HG03045 (cell line): Measurements from ENCODE around the gene PLPP3.

Experiments used
- ATAC-seq: cut with Tn5 transposase; IDR thresholded peaks from one replicate; pipeline ENCODE4 v1.9.1; 2021; ENCODE audit warnings: mild to moderate bottlenecking, moderate library complexity; ENCODE audit not compliant: unreplicated experiment

PLPP3 gene

DNA sequence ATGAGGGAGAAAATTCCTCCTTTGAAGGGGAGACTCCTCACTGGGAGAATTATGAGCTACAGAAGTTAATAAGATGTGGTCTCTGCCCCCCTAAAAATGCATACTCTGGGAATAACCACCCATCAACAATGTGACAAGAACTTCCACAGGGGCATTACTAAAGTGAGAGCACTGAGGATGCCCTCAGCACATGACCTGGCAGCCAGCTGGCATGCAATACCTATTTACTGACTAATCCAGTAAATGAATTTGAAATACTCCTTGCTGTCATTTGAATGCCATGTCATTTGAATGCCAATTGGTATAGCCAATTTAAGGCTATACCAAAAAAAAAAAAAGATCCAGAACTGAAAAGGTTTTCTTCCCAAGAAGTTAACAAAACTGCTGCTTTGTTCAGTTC is 30.8 kb downstream of the PLPP3 start:
- no peak for ATAC-seq

DNA sequence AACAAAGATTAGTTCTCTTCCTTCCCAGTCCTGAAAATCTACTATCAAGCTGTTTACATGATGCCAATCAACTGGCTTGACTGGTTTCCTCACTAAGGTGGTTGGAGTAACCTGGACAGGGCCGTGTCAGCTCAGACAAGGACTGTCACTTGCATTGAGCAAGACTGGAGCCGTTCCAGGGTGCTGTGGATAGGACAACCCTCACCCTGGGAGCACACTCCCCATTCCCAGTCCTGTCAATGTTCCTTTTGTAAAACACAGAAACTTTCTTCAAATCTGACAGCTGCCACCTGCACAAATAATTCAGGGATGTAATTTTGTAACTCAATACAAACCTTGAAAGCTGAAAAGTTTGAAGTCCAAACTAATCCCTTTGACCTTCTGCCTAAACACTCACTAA is 31.4 kb downstream of the PLPP3 start:
- ATAC-seq = no peak

DNA sequence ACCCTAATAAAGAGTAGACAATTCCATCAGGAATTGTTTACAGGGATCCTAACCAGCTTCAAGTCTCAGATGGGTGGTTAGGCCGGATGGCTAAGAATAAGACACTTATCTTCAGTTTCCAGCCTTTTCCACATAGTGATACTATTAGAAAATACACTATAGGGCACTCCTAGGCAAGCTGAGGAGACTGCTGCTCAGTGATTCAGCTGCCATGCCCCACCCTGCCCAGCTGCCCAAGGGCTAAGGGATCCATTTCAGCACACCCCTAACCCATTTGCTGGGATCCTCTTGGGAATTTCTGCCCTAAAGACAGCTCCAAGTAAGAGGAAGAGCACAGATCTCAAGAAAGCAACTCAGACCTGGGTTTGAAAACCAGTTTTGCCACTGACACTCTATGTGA is 31.9 kb downstream of the PLPP3 start:
- ATAC-seq = no peak

DNA sequence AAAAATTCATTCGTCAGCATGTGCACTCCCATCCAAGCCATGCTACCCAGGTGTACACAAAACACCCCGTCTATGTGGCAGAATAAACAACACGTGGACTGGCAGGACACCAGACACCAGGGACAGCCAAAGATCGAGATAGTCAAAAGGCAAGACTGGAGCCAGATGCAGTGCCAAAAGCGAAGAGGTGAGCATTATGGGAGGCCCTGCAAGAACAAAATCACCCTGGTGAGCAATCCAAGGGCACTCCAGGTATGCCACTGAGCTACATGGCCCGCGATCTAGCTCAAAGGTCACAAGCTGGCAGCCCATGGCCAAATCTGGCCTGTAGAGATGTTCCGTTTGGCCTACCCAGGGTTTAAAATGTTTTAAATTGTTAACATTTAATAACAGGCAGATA is 33.7 kb downstream of the PLPP3 start:
- no peak for ATAC-seq

DNA sequence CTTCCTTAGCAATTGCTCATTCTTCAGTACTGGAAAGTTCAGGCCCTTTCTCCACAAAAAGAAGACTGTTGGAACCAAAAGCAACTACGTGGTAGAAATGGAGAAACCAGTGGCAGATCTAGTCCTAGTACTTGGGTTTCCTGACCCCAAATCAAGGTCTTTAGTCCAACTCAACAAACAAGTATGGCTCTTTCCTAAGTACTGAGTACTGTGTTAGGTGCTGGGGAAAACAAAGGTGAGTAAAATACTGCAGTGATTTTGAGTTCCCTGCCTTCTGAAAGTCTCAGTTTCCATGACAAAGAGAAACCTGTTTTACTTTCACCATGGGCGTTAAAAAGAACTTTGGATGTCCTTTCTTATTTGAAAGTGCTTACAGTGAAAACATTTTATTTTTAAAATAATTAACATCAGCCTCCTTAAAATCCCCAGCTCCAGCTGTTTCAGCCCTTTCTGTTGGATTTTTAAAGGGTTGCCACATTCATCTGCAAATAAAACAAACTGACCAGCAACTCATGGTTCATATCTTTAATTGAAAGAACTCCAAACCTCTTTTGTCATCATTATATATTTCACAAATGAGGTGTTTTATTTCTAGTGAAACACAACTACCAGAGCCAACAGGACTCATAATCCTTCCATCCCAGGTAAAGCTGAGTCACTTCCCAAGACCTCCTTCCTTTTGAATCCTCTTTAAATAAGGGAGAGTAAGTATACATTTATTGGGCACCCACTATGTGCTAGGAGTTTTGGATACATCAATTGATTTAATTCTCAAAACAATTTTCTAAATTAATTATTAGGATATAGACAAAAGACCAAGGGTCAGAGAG is 35.4 kb downstream of the PLPP3 start:
- ATAC-seq = no peak

DNA sequence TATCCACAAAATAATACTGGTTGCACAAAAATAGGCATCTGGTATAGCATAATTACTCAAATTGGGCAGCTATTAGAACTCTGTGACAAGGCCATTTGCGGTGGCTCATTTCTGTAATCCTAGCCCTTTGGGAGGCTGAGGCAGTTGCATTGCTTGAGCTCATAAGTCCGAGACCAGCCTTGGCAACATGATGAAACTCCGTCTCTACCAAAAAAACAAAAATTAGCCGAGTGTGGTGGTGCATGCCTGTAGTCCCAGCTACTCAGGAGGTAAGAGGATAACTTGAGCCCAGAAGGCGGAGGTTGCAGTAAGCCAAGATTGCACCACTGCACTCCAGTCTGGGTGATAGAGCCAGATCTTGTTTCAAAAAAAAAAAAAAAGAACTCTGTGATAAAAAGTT is 36.7 kb downstream of the PLPP3 start:
- ATAC-seq = no peak

DNA sequence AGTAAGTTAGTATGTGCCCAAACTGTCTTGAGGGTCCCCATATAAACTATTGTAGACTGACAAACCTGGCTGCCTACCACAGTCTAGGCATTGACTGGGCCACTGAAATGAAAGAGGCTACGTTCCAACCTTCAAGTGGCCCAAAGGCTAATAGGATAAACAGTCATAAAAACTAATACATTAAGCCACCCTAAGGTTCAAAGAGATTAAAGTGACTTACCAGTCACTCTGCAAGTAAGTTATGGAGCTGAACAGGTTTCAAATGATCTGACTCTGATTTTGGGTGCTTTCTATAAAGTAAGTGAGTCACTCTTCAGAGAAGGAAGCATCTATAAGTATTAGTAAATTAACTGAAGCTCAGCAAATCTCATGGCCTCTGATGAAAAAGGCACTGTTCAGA is 38.0 kb downstream of the PLPP3 start:
- ATAC-seq = no peak

DNA sequence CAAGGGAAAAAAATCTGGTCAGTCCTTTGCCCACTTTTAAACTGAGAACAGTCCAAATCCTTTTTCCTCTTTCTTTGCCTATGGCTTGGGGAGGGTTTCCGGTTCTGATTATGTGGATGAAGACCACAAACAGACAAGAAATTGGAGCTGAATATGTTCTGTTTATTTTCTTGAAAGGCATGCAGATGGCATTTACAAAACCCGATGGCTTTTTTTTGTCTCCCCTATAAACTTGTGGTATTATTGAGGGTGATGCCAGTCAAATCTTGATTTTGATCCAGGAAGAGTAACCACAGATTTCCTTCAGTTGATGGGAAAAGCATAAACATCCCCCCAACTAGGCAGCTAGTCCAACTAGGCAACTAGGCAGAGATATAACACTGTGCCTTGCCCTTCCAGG is 38.9 kb downstream of the PLPP3 start:
- ATAC-seq = no peak

DNA sequence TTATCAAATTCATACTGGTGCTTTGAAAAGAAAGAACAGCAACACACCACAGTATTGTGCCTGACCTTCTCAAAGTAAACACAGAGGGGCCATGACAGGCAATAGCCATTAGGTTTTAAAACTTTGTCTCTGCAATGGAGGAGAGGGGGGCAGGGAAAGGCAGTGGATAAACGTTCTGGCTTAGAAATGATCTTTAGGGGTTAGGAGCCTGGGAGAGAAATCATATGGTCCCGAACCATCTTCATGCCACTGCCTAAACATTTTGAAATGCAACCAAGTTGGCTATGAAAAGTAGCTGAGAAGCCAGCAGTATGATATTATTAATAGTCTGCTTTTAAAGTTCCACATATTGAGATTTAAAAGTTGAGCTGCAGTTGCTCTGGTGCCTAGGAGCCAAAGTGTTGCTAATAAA is 39.8 kb downstream of the PLPP3 start:
- ATAC-seq = no peak

DNA sequence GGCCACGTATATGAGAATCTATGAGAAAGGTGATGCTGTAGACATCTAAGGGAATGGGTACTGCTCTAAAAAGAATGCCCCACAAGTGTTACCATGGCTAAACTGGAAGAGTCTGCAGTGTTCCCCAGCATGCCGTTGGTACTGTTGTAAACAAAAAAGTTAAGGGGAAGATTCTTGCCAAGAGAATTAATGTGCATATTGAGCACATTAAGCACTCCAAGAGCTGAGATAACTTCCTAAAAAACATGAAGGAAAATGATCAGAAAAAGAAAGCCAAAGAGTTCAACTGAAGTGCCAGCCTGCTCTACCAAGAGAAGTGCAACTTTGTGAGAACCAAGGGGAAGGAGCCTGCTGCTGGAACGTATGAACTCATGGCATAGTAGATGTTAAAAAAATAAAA is 40.8 kb downstream of the PLPP3 start:
- ATAC-seq = no peak

DNA sequence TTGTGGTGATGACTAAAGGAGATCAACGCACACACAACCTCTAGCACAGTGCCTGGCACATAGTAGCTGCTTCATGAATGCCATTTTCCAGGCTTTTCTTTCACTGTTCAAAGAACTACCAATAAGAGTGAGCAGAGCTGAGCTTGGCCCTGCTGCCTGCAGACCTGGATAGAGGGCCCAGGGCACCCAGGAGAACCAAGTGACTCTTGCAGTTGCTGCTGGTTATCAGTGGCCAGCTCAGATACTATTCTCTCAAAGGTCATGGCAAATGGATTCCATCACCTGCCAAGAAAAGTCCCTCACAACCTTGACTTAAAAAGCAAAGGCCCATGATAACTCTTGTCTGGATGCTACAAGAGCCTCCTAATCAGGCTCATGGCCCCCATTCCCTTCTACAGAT is 41.7 kb downstream of the PLPP3 start:
- no peak for ATAC-seq

DNA sequence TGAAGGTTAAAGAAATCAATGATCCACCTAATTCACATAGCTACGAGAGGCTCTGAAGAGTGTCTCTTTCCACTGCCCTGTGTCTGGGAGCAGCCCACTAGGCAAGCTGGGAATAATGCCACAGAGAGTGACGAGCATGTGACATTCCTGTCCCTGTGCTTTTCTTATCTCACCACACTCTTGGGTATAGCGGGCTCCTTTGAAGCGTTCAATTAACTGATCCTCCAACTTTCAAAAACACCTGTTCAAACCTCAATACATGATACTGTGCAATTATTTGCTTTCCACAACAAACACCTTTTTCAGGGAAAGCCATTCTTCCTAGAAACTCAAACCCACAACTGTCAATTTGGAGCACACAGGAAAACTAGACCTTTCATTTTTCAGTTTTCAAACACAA is 43.4 kb downstream of the PLPP3 start:
- no peak for ATAC-seq

DNA sequence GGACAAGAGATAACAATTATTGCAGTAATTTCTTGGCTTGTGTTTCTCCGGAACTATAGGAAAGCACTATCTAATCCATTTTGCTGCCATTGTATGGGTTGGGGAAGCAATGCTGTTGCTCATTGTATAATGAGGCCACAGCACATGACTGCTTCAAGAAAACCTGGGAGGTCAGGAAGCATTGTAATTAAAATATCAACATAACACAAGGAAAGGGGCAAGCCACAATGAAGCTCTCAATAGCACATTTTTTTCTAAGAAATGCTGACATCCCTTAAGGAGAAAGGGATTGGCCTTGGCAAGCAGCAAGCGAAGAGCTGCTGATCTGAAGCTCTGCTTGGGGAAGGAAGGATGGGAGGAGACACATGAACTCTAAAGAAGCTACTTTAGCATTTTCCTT is 44.0 kb downstream of the PLPP3 start:
- ATAC-seq = no peak

DNA sequence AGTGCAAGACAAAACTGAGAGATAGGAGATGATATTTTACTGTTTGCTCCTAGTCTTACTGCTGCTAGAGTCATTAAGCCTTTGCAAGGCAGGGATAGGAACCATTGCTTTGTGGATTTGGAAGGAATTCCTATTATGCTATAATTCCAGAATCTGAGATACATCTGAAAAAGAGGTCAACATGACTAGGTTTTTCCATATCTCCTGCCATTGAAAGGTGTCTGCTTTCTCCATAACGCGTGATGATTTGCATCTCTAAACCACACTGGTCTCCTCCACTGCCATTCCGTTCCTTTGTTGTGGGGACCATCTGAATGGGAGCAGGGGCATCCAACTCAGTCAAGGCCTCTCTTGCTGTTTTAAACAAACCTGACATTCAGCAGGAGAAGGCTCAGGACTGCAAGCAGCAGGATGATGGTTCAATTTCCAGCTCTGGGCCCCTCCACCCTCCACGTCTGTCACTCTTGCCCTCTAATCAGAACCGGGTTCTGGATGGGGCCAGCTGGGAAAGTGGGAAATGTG is 45.2 kb downstream of the PLPP3 start:
- no peak for ATAC-seq

DNA sequence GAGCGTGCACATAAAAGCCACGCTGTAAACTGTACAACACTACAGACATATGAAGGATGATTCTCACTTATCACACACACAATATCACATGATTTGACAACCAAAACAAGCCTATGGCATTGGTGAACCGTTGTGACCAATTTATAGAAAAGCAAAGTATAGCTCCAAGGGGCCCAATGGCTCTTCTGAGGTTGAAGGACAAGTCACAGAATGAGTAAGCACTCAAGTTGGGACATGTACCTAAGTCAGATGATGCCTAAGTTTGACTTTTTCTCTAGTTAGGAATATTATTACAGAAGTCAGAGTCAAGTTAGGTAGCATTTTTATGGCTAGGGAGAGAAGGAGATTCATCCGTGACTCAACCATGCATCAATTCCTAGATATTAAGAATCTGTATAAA is 45.7 kb downstream of the PLPP3 start:
- ATAC-seq = peak; percentile 68

DNA sequence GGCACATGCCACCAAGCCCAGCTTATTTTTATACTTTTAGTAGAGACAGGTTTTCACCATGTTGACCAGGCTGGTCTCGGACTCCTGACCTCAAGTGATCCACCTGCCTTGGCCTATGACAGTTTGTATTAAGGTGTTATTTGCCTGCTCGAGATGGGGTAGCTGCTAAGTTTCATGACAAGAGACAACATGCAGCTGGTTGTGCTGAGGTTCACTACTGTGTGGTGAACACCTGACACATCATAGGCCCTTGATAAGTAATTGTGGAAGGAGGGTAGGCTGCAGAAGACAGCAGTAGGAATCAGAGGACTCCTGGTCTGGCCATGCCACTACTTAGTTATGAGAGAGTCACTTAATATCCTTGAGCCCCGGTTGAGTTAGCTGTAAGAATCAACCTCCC is 46.2 kb downstream of the PLPP3 start:
- ATAC-seq = peak; percentile 16

DNA sequence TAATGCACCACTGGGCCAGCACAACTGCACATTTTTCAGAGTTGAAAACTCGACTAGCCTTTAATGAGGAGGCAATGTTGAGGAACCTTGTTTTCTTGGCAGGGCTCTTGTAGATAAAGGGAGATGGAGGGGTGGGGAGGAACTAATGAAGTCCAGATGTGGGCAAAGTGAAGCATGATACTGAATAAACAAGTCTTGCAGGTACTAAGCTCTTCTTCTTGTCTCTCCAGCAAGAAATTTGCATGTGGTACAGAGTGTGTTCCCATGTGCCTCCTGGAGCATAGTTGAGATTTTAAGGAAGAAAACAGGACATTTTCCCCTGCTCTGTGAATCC is 47.0 kb downstream of the PLPP3 start:
- no peak for ATAC-seq

DNA sequence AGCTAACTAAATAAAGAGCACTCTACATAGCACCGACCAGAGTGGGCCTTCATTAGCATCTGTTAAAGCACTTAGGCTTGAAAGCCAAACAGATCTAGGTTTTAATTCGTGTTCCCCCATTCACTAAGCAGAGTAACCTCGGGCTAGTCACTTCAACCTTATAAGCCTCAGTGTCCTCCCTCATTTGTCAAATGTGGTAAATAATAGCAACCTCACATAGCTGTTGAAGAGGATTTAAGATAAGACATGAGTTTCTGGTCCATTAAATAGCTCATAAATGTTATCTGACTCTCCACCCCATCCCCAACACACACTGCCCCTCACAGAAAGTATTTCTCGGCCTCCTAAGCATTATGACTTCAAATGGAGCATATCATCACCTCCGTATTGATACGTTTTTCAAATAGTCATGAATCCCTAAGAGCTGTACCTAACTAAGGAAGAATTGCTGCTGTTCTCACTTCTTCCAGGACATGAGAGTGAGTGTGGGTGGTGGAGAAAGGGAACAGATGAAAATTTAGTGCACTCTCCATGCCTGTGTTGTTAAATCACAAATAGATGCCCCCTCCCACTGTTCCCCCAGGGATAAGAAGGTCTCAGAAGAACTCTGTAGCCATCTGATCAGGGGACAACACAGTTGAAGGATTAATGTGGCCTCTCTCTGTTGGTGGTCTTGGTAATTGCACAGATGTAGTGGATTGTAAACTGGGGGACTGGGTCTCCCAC is 47.6 kb downstream of the PLPP3 start:
- ATAC-seq = no peak

DNA sequence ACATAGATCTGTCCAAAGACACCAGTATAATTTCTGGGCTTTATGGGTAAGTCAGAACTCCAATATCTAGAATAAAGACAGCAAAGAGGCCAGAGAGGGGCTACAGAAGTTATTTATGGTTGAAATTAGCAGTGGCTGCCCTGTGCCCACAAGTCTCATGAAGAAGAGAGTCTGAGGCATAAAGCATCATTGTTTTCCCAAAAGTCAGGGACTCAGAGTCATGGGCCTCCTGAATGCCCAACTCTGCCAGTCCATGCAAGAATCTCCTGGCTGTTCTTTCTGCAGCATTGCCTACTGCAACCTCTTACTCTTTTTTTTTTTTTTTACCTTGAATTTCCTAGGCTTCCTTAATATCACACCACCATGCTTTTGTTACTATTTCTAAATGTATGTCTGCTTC is 49.6 kb downstream of the PLPP3 start:
- no peak for ATAC-seq

DNA sequence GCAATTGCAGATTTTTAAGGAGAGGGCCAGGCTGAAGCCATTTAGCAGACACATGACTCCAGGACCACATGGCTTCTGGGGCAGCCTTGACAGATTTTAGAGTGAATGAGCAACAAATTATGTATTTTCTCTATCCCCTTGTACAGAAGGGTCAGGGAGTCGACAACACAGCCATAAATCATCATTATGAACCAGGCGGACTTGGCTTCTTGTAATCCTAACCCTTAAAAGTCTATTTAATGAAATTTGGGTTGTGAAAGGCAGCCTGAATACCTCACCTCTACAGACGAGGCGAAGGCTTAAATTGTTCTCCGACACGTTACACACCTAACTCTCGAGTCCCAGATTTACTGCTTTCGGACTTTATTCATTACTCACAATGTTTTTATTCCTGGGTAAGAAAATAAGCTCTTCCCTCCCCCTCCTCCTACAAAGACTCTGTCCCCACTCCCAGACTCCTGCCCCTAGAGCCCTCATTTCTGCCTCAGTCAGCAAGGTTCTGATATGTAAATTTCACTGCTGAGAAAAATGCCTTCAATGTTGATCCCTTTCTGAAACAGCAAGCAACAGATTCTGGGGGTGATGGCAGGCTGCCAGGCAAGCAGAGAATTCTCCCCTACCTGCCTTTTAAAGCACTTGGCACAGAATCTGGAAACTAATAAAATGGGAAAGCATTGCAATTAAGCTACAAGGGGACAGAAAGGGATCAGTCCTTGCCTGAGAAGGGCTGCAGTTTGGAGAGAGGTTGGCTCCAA is 51.6 kb downstream of the PLPP3 start:
- ATAC-seq = no peak

DNA sequence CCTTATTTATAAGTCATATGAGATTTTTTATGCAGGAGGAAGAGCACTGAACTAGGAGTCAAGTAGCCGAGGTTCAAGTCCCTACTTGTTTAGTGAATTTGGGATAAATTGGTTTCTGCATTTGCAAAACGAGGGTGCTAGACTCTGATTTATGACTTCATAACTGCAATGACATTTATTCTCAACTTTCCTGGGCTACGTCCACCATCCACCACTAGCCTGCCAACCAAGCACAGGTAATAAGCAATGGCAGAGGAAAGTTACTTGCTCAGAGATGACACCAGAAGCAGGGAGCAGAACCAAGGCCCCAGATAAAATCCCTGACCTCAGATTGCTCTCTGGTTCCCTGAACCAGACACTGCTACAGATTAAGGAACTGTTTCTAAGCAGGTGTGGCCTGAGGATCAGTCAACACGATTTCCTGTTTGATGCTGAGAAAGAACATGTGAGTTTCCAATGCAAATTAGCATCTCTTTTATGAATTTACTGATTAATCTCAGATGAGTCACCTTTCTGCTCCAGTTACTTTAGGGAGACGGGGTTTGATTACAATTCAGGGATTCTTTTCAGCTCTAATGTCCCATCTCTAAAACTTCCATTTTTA is 52.7 kb downstream of the PLPP3 start:
- peak; percentile 63 for ATAC-seq
